Fibroblast of peridontal ligament (primary cell): Measurements from ENCODE around the gene ZNF793.

Experiments
- DNase-seq: peaks from one replicate; pipeline ENCODE4 v3.0.0-alpha.2; 2010; ENCODE audit errors: extremely low read depth

Gene ZNF793

GRCh38 chr19:37565370-37565669 lies 58.6 kb downstream of the ZNF793 start:
- no peak for DNase-seq

GRCh38 chr19:37572203-37572602 lies 65.5 kb downstream of the ZNF793 start:
- peak; percentile 6 for DNase-seq

GRCh38 chr19:37583340-37583739 lies 76.6 kb downstream of the ZNF793 start:
- DNase-seq: no peak
